ENCODE measurements around the gene ZNF428.

DNA sequence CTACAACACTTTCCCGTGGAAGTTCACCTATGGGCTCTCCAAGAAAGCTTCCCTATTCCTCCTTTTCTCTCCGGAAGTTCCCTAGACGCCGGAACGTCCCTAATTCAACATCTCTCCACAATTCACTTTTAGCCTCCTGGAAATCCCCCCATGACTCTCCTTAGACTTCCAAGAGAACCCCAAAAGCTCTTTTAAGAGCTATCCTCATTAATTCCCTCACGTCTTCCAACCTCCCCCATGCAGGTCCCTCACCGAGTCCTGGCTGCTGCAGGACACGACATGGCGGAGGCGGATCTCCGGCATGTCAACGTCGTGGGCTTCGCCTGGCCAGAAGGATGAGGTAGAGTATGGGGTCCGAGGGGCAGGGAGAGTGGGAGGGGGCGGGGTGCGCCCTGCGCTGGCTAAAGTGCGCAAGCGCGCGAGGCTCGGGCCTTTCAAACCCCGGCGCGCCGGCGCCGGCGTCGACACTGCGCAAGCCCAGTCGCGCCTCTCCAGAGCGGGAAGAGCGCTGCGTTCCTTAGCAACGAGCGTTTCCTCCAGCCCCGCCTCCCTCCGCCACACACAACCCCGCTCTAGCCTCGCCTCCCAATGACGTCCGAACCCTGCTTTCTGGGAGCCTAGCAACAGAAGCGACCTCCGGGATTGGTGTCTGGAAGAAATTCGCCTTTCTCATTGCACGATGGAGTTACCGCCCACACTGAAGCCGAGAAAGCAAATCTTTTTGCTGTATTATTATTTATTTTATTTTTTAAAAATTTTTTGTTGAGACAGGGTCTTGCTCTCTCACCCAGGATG is 44.1 kb downstream of the ZNF428 start, which contains the start of the genes PINLYP and XRCC1:
- TF ChIP-seq EZH2 (IDR thresholded peaks at IDR 0.05; ENCODE audit: insufficient read depth, low read length) = no peak
- TF ChIP-seq, protein P1, sequence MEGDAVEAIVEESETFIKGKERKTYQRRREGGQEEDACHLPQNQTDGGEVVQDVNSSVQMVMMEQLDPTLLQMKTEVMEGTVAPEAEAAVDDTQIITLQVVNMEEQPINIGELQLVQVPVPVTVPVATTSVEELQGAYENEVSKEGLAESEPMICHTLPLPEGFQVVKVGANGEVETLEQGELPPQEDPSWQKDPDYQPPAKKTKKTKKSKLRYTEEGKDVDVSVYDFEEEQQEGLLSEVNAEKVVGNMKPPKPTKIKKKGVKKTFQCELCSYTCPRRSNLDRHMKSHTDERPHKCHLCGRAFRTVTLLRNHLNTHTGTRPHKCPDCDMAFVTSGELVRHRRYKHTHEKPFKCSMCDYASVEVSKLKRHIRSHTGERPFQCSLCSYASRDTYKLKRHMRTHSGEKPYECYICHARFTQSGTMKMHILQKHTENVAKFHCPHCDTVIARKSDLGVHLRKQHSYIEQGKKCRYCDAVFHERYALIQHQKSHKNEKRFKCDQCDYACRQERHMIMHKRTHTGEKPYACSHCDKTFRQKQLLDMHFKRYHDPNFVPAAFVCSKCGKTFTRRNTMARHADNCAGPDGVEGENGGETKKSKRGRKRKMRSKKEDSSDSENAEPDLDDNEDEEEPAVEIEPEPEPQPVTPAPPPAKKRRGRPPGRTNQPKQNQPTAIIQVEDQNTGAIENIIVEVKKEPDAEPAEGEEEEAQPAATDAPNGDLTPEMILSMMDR (IDR thresholded peaks at IDR 0.05; ENCODE audit: insufficient read depth, low read depth, low read length) = no peak

Measured in astrocyte (in vitro differentiated cells and primary cell).